Measurements from ENCODE around the gene CHI3L1. TPM values are rescaled to one million over a fixed set of nuclear protein-coding genes. Genes with fewer than 3 reads are reported as not detected.
A peak's percentile ranks its signal among the peaks of the same experiment; 100 is the strongest.

Gene CHI3L1
- total RNA-seq, 6 experiments from 2014 or later, result not detected

DNA sequence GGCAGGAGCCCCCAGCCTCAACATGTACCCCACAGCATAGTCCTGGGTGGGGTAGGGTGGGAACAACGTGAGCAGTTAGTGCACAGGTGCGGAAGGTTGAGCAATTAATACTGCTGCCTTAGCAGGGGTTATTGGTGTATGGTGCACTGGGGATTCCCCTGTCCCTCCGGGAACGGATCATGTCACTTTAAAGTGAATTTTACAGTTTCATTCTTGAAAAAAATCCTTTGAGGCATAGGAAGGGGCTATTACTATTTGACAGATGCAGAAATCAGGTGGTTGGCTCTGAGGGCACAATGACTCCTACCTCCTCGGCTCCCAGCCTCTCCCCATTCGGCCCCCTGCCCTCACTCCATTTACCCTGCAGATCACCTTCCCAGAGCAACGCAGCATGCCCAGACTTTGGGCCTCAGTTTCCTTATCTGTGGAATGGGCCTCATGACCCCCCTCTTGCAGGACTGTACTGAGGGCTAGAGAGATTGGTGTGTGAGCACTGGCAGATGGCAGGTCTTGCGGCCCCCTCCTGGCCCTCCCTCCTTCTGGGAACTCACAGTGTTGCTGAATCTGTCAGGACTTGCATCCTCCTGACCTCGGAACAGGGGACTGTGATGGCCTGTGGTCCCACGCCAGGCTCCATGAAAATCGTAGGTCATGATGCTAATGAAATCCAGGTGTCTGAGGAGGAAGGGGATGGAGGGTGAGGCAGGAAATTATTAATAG, 5.7 kb downstream of the CHI3L1 start:
- H3K27ac Mint-ChIP-seq, result no peak overlapping the region
- no peaks in the 10 kb centered on the region for H3K36me3 Mint-ChIP-seq (ENCODE audit: low read depth)
- TF ChIP-seq, protein P1, sequence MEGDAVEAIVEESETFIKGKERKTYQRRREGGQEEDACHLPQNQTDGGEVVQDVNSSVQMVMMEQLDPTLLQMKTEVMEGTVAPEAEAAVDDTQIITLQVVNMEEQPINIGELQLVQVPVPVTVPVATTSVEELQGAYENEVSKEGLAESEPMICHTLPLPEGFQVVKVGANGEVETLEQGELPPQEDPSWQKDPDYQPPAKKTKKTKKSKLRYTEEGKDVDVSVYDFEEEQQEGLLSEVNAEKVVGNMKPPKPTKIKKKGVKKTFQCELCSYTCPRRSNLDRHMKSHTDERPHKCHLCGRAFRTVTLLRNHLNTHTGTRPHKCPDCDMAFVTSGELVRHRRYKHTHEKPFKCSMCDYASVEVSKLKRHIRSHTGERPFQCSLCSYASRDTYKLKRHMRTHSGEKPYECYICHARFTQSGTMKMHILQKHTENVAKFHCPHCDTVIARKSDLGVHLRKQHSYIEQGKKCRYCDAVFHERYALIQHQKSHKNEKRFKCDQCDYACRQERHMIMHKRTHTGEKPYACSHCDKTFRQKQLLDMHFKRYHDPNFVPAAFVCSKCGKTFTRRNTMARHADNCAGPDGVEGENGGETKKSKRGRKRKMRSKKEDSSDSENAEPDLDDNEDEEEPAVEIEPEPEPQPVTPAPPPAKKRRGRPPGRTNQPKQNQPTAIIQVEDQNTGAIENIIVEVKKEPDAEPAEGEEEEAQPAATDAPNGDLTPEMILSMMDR (IDR thresholded peaks at IDR 0.05), result no peak
- H3K4me1 Mint-ChIP-seq (ENCODE audit: low read depth), result peaks cover 32% of the 10 kb centered on the region
- no peaks in the 10 kb centered on the region for H3K9me3 Mint-ChIP-seq
- H3K4me3 Mint-ChIP-seq, result no peak overlapping the region
- H3K27me3 Mint-ChIP-seq (ENCODE audit: insufficient read depth), result peaks cover 2% of the 10 kb centered on the region
- DNase-seq, result no peak

DNA sequence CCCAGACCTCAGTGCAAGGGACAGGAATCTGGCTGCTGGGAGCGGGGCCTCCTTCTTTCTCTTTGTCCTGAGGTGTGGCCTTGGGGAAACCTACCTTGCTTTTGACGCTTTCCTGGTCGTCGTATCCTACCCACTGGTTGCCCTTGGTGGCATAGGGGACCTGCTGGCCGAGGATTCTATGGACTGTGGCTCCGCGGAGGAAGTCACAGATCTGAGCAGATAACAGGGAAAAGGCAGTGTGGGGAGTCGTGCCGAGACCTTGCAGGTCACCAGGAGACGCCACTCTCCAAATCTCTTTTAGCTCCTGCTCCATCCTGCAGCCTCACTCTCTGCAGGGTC, 6.9 kb downstream of the CHI3L1 start:
- TF ChIP-seq, protein P1 (IDR thresholded peaks at IDR 0.05), result no peak
- no peak for DNase-seq
- Mint-ChIP-seq H3K36me3 (ENCODE audit: low read depth) (no peaks in the 10 kb centered on the region), H3K27ac (no peak overlapping the region), H3K9me3 (no peaks in the 10 kb centered on the region), H3K4me3 (no peak overlapping the region), H3K27me3 (ENCODE audit: insufficient read depth) (peaks cover 2% of the 10 kb centered on the region), H3K4me1 (ENCODE audit: low read depth) (peaks cover 36% of the 10 kb centered on the region)

DNA sequence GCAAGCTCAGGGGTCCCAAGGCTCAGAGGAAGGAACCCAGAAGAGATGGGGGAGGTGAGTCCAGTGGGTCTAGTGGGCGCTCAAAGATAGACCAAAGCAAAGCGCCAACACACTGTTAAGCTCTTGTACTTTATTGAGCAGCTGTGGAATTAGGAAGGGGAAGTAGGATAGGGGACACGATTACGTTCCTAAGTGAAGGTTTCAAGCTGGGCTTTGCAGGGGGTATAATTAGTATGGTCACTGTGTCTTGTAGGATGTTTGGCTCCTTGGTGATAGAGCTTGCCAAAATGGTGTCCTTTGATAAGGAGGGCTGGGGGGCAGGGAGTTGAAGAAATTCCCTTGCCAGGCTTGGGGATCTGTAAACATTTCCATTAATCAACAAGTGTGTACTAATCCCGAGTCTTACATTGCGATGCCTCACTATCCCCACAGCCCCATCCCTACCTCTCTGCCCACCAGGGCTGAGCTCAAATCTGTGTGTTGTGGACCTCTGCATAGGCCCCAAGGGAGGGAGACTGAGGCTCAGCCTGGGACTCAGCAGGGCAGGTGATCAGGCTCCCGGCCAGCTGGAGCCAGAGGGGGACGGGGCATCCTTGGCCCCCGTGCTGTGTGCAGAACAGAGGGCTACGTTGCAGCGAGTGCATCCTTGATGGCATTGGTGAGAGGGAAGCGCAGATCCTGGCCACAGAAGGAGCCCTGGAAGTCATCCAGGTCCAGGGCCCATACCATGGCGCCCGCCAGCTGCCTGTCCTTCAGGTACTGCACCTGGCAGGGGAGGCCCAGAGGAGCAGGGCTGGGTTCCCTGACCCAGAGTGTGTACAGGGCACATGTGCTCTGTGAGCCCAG, 7.5 kb downstream of the CHI3L1 start:
- no peaks in the 10 kb centered on the region for H3K9me3 Mint-ChIP-seq
- no peaks in the 10 kb centered on the region for H3K36me3 Mint-ChIP-seq (ENCODE audit: low read depth)
- TF ChIP-seq, protein P1 (IDR thresholded peaks at IDR 0.05), result no peak
- DNase-seq, result no peak
- H3K4me1 Mint-ChIP-seq (ENCODE audit: low read depth), result peaks cover 37% of the 10 kb centered on the region
- H3K27ac Mint-ChIP-seq, result peak overlapping the region; percentile 94; the same call in 1 of the 2 replicates
- H3K4me3 Mint-ChIP-seq, result no peak overlapping the region
- H3K27me3 Mint-ChIP-seq (ENCODE audit: insufficient read depth), result peaks cover 2% of the 10 kb centered on the region; the same call in 1 of the 2 replicates

DNA sequence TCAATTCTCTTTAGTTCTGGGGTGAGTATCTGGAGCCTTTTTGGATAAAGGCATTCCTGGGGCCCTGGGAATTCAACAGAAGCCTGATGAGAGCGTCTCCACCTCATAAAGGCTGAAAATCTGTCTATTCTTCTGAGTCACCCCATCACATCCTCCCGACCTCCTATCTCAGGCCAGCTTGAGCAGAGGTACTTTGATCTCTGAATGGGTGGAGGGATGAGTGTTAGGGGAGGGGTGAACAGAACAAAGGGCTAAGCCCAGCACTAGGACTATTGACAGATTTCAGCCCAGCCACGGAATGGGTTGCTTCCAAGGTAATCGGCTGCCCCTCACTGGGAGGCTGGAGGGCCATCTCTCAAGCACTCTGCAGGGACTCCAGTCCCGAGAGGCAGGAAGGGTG, 8.4 kb downstream of the CHI3L1 start:
- H3K27me3 Mint-ChIP-seq (ENCODE audit: insufficient read depth), result peaks cover 2% of the 10 kb centered on the region; the same call in 1 of the 2 replicates
- no peaks in the 10 kb centered on the region for H3K9me3 Mint-ChIP-seq
- peak overlapping the region; percentile 94 for H3K27ac Mint-ChIP-seq
- peak; percentile 28 for DNase-seq
- H3K36me3 Mint-ChIP-seq (ENCODE audit: low read depth), result no peaks in the 10 kb centered on the region
- H3K4me1 Mint-ChIP-seq (ENCODE audit: low read depth), result peaks cover 41% of the 10 kb centered on the region
- TF ChIP-seq, protein P1 (IDR thresholded peaks at IDR 0.05), result no peak
- H3K4me3 Mint-ChIP-seq, result peak overlapping the region; percentile 74

DNA sequence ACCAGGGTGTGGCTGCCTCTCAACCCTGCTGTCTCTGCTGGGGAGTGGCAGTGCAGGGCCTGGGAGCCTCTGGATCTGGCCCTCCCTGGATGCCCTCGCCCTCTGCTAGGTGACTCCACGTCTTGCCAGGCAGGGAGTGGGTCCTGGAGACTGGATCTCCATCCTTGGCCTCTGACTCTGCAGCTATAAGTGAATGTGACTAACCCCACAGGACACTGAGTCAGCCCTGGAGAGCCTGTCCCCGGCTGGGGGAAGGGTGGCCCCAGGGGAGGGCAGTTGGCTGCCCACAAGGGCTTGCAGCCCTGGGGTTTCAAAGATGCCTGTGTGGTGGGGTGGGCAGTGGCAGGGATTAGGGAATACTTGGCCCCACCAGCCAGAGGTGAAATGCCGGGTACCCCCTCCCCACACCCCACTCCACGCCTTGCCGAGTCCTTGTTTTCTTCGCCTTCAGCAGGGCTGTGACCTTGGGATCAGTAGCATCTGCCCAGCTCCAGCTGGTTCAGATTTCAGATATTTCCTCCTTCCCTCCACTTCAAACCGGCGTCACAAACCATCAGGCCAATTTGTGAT, 8.9 kb downstream of the CHI3L1 start:
- TF ChIP-seq, protein P1 (IDR thresholded peaks at IDR 0.05), result no peak
- peak overlapping the region; percentile 94 for H3K27ac Mint-ChIP-seq
- peaks cover 41% of the 10 kb centered on the region for H3K4me1 Mint-ChIP-seq (ENCODE audit: low read depth)
- peak; percentile 65 for DNase-seq
- H3K4me3 Mint-ChIP-seq, result peak overlapping the region; percentile 74
- H3K9me3 Mint-ChIP-seq, result no peaks in the 10 kb centered on the region
- peaks cover 2% of the 10 kb centered on the region; the same call in 1 of the 2 replicates for H3K27me3 Mint-ChIP-seq (ENCODE audit: insufficient read depth)
- no peaks in the 10 kb centered on the region for H3K36me3 Mint-ChIP-seq (ENCODE audit: low read depth)
